ENCODE data around the gene GRK5.

Gene GRK5

DNA sequence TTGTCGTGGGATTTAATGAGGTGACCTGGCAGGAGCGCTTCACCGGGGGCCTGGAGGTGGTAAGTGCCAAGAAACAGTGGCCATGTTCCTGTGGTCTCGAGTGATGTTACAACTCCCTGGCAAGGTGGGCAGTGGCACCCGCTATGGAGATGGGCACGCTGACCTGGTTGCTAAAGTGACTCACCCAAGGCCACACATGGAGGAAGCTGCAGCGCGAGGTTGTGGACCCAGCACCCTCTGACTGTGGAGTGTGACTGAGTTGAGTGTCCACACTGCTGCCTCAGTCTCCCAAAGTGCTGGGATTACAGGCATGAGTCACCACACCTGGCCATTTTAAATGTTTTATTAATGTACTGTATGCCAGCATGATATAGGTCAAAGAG, 261.9 kb downstream of the GRK5 start:
- DNase-seq (ENCODE audit: low read depth), result no peak
- H3K4me3 ChIP-seq (replicated peaks; ENCODE audit: low read depth, low read length), result no peak overlapping the region
- TF ChIP-seq, protein P1, sequence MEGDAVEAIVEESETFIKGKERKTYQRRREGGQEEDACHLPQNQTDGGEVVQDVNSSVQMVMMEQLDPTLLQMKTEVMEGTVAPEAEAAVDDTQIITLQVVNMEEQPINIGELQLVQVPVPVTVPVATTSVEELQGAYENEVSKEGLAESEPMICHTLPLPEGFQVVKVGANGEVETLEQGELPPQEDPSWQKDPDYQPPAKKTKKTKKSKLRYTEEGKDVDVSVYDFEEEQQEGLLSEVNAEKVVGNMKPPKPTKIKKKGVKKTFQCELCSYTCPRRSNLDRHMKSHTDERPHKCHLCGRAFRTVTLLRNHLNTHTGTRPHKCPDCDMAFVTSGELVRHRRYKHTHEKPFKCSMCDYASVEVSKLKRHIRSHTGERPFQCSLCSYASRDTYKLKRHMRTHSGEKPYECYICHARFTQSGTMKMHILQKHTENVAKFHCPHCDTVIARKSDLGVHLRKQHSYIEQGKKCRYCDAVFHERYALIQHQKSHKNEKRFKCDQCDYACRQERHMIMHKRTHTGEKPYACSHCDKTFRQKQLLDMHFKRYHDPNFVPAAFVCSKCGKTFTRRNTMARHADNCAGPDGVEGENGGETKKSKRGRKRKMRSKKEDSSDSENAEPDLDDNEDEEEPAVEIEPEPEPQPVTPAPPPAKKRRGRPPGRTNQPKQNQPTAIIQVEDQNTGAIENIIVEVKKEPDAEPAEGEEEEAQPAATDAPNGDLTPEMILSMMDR (IDR thresholded peaks at IDR 0.05; ENCODE audit: low read length, missing control alignments), result no peak

DNA sequence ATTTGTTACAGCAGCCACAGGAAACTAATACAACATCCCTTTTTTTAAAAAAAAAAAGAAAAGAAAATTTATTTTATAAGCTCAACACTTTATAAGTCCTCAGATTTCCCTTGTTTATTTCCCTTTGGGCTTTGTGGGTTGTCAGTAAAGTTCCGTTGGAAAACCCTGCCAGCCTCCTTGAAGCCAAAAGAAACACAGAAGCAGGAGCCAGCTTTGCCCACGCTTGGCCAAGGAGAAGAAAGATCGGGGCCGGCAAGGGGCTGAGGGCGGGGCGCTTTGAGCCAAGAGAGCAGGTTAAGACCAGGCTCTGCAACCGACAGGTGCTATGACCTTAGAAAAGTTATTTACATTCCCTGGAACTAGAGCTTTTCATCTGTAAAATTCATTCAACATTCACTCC, 262.5 kb downstream of the GRK5 start:
- DNase-seq (ENCODE audit: low read depth), result no peak
- no peak overlapping the region for H3K4me3 ChIP-seq (replicated peaks; ENCODE audit: low read depth, low read length)
- TF ChIP-seq, protein P1 (IDR thresholded peaks at IDR 0.05; ENCODE audit: low read length, missing control alignments), result no peak

DNA sequence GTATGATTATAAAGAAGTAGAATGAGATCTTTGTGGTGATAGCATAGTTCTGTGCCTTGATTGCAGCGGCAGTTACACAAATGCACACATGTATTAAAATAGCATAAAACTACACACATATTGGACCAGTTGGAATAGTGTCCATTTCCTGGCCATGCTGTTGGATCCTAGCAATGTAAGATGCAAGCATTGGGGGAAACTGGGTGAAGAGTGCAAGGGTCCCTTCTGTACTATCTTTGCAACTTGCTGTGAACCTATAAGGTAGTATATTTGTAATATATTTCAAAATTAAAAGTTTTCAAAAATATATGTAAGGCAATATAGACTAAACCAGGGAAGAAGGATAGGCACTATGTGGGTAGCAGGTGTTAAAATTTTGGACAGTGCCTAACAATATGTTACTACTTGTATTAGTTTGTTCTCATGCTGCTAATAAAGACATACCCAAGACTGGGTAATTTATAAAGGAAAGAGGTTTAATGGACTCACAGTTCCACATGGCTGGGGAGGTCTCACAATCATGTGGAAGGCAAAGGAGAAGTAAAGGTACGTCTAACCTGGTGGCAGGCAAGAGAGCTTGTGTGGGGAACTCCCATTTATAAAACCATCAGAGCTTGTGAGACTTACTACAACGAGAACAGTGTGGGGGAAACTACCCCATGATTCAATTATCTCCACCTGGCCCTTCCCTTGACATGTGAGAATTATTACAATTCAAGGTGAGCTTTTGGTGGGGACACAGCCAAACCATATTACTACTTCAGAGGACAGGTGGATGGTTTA, 263.7 kb downstream of the GRK5 start:
- DNase-seq (ENCODE audit: low read depth), result no peak
- TF ChIP-seq, protein P1 (IDR thresholded peaks at IDR 0.05; ENCODE audit: low read length, missing control alignments), result no peak
- no peak overlapping the region for H3K4me3 ChIP-seq (replicated peaks; ENCODE audit: low read depth, low read length)

DNA sequence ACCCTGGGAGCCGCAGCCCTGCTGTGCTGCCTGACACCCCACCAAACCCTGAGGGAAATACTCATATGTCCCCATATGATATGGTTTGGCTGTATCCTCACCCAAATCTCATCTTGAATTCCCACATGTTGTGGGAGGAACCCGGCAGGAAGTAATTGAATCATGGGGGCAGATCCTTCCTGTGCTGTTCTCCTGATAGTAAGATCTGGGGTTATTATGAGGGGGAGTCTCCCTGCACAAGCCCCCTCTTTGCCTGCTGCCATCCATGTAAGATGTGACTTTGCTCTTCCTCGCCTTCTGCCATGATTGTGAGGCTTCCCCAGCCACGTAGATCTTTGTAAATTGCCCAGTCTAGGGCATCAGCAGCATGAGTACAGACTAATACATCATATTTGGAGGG, 266.4 kb downstream of the GRK5 start:
- DNase-seq (ENCODE audit: low read depth), result no peak
- H3K4me3 ChIP-seq (replicated peaks; ENCODE audit: low read depth, low read length), result no peak overlapping the region
- TF ChIP-seq, protein P1 (IDR thresholded peaks at IDR 0.05; ENCODE audit: low read length, missing control alignments), result no peak

DNA sequence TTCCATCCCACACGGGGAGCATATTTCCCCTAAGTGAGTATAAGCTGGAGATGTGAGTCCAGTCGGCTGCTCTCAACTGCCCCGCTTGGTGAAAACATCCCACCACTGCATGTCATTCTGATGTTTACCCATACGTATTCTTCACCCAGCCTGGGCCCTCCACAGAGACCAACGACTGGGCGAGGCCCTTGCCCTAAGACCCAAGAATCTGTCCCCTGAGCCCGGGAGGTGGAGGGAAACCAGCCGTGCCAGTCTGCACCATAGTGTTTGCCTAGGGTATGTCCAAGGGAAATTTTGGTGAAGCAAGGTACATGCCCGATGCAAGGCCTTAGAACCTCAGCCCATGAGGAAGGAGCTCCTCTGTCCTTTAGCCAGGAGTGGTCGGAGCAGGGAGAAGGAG, 267.2 kb downstream of the GRK5 start:
- no peak for DNase-seq (ENCODE audit: low read depth)
- TF ChIP-seq, protein P1 (IDR thresholded peaks at IDR 0.05; ENCODE audit: low read length, missing control alignments), result no peak
- no peak overlapping the region for H3K4me3 ChIP-seq (replicated peaks; ENCODE audit: low read depth, low read length)

DNA sequence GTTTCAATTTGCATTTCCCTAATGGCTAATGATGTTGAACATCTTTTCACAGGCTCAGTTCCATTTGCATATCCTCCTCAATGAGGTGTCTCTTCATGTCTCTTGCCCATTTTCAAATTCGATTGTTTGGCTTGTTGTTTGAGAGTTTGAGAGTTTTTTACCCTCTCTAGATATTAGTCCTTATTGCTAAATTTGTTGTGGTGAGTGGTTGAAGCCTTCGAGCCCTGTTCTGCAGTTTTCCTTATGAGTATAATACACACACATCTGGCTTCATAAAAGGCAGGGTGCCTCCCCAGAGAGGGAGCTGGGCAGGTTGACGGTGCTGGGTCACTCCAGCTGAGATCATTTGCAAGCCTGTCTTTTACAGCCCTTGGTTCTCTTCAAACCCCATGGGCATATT, 270.1 kb downstream of the GRK5 start:
- TF ChIP-seq, protein P1 (IDR thresholded peaks at IDR 0.05; ENCODE audit: low read length, missing control alignments), result no peak
- no peak overlapping the region for H3K4me3 ChIP-seq (replicated peaks; ENCODE audit: low read depth, low read length)
- no peak for DNase-seq (ENCODE audit: low read depth)

All from fibroblast of pulmonary artery (primary cell).